BE2C (cell line): Measurements from ENCODE around the gene KRTAP9-1.
"Not testable (repeated sequence)": the region's sequence is repeated elsewhere in the genome, so short reads cannot be mapped to it uniquely, and the experiment has no call there.

Experiments used
- DNase-seq: peaks from one replicate; pipeline ENCODE4 v3.0.0-alpha.2; 2020
- H3K27me3 ChIP-seq: fragments of 250-450 bp; sonication (Bioruptor Pico); 2 replicates; pipeline ENCODE4 v1.5.1; 2020; ENCODE audit warnings: mild to moderate bottlenecking
- H3K36me3 ChIP-seq: fragments of 250-450 bp; sonication (Bioruptor Pico); 2 replicates; pipeline ENCODE4 v1.5.1; 2020; ENCODE audit warnings: mild to moderate bottlenecking
- H3K4me1 ChIP-seq: fragments of 250-450 bp; sonication (Bioruptor Pico); 2 replicates; pipeline ENCODE4 v1.5.1; 2020
- H3K4me3 ChIP-seq: 2 replicates; pipeline ENCODE4 v1.5.1; 2011; ENCODE audit warnings: low read depth, low read length
- H3K9me3 ChIP-seq: fragments of 250-450 bp; sonication (Bioruptor Pico); 2 replicates; pipeline ENCODE4 v1.5.1; 2020
- TF ChIP-seq, protein P1 (sequence below): IDR thresholded peaks from 2 replicates; pipeline ENCODE4 v1.5.1; 2012; ENCODE audit warnings: mild to moderate bottlenecking, low read depth, low read length

Gene KRTAP9-1

DNA sequence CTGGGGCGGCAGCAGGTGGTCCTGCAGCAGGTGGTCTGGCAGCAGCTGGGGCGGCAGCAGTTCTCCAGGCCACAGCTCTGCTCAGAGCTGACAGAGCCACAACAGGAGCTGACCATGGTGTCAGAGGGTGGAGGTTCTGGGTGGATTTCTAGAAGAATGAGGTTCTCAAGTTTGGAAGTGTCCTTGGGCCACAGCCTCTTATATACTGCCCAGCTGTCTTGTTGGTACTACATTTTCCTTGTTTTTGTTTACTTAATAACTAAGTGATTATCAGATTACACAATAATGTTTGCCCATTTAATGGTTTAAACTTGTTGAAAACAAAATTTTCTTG lies 40.1 kb upstream of the KRTAP9-1 start, which contains the start of gene KRTAP4-5:
Gene KRTAP4-5 (minus strand): TSS at position 174 of the 334 bp plus-strand sequence. CDS start 58 bp downstream, at position 116.
- Histone ChIP-seq H3K4me1 (no peaks in the 10 kb centered on the region), H3K27me3 (peaks cover 24% of the 10 kb centered on the region; the same call in 1 of the 2 replicates), H3K4me3 (no peak within 1 kb of the TSS), H3K9me3 (no peaks in the 10 kb centered on the region), H3K36me3 (no peaks in the 10 kb centered on the region)
- DNase-seq = no peak
- TF ChIP-seq, protein P1, sequence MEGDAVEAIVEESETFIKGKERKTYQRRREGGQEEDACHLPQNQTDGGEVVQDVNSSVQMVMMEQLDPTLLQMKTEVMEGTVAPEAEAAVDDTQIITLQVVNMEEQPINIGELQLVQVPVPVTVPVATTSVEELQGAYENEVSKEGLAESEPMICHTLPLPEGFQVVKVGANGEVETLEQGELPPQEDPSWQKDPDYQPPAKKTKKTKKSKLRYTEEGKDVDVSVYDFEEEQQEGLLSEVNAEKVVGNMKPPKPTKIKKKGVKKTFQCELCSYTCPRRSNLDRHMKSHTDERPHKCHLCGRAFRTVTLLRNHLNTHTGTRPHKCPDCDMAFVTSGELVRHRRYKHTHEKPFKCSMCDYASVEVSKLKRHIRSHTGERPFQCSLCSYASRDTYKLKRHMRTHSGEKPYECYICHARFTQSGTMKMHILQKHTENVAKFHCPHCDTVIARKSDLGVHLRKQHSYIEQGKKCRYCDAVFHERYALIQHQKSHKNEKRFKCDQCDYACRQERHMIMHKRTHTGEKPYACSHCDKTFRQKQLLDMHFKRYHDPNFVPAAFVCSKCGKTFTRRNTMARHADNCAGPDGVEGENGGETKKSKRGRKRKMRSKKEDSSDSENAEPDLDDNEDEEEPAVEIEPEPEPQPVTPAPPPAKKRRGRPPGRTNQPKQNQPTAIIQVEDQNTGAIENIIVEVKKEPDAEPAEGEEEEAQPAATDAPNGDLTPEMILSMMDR = no peak

- Histone ChIP-seq H3K4me3 (no peak overlapping the region), H3K36me3 (no peaks in the 10 kb centered on the region), H3K9me3 (no peaks in the 10 kb centered on the region), H3K4me1 (no peaks in the 10 kb centered on the region), H3K27me3 (peaks cover 24% of the 10 kb centered on the region; the same call in 1 of the 2 replicates)
- DNase-seq = no peak
- TF ChIP-seq, protein P1 = no peak
Observed at GRCh38 chr17:41150026-41150425, 39.7 kb upstream of the KRTAP9-1 start.

GRCh38 chr17:41151525-41151924 lies 38.2 kb upstream of the KRTAP9-1 start:
- H3K27me3 ChIP-seq = peaks cover 27% of the 10 kb centered on the region
- H3K4me3 ChIP-seq = no peak overlapping the region
- TF ChIP-seq, protein P1 = no peak
- no peak for DNase-seq
- no peaks in the 10 kb centered on the region for H3K9me3 ChIP-seq
- no peaks in the 10 kb centered on the region for H3K36me3 ChIP-seq
- no peaks in the 10 kb centered on the region for H3K4me1 ChIP-seq

GRCh38 chr17:41153856-41154255 lies 35.8 kb upstream of the KRTAP9-1 start:
- Histone ChIP-seq H3K4me3 (no peak overlapping the region), H3K27me3 (peaks cover 29% of the 10 kb centered on the region), H3K36me3 (no peaks in the 10 kb centered on the region), H3K4me1 (no peaks in the 10 kb centered on the region), H3K9me3 (no peaks in the 10 kb centered on the region)
- DNase-seq = peak; percentile 8
- TF ChIP-seq, protein P1 = no peak

DNA sequence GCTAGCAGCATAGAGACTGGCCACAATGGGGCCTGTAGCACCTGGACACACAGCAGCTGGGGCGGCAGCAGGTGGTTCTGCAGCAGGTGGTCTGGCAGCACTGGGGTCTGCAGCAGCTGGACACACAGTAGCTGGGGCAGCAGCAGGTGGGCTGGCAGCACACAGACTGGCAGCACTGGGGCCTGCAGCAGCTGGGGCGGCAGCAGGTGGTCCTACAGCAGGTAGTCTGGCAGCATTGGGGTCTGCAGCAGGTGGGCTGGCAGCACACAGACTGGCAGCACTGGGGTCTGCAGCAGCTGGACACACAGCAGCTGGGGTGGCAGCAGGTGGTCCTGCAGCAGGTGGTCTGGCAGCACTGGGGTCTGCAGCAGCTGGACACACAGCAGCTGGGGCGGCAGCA lies 29.5 kb upstream of the KRTAP9-1 start:
- not testable (repeated sequence) for DNase-seq, H3K4me3 ChIP-seq, H3K27me3 ChIP-seq, H3K4me1 ChIP-seq, H3K36me3 ChIP-seq, H3K9me3 ChIP-seq

GRCh38 chr17:41160648-41161047 lies 29.0 kb upstream of the KRTAP9-1 start, which contains the start of gene KRTAP4-4:
Gene KRTAP4-4 (minus strand): TSS chr17:41160748. CDS start chr17:41160691, 57 bp downstream.
- TF ChIP-seq, protein P1 = no peak
- Histone ChIP-seq H3K9me3 (no peaks in the 10 kb centered on the region), H3K4me1 (no peaks in the 10 kb centered on the region), H3K36me3 (no peaks in the 10 kb centered on the region), H3K27me3 (peaks cover 9% of the 10 kb centered on the region), H3K4me3 (no peak within 1 kb of the TSS)
- no peak for DNase-seq

GRCh38 chr17:41163828-41164227 lies 25.9 kb upstream of the KRTAP9-1 start:
- DNase-seq = no peak
- no peaks in the 10 kb centered on the region for H3K4me1 ChIP-seq
- H3K4me3 ChIP-seq = no peak overlapping the region
- H3K27me3 ChIP-seq = peaks cover 4% of the 10 kb centered on the region
- H3K36me3 ChIP-seq = no peaks in the 10 kb centered on the region
- TF ChIP-seq, protein P1 = no peak
- no peaks in the 10 kb centered on the region; the same call in 1 of the 2 replicates for H3K9me3 ChIP-seq
